BJ (cell line): ENCODE measurements around the gene C1GALT1. TPM values are rescaled to one million over a fixed set of nuclear protein-coding genes. Genes with fewer than 3 reads are reported as not detected.
"Not testable (repeated sequence)": the region's sequence is repeated elsewhere in the genome, so short reads cannot be mapped to it uniquely, and the experiment has no call there.

ENCODE experiments used
- CTCF ChIA-PET: fragments of 350-600 bp; formaldehyde crosslinking; extraction: SDS; loops from one replicate; lab custom pipeline; 2021; ENCODE audit warnings: antibody characterized with exemption, inconsistent platforms; lab: Yijun Ruan, JAX
- POLR2A ChIA-PET: fragments of 300-600 bp; sonication (Branson Sonifier 250); formaldehyde crosslinking; extraction: SDS; loops from one replicate; lab custom pipeline; 2021; ENCODE audit warnings: antibody characterized with exemption; lab: Charles Lee
- DNase-seq: peaks from one replicate; pipeline ENCODE4 v3.0.0-alpha.2; 2011; ENCODE audit warnings: low read depth
- H3K27me3 ChIP-seq: 2 replicates; pipeline ENCODE4 v1.6.0; 2011; ENCODE audit warnings: low read length; ENCODE audit not compliant: control insufficient read depth, insufficient read depth
- H3K36me3 ChIP-seq: 2 replicates; pipeline ENCODE4 v1.5.1; 2011; ENCODE audit warnings: low read length; ENCODE audit not compliant: control insufficient read depth, insufficient read depth
- H3K4me3 ChIP-seq: 2 replicates; pipeline ENCODE4 v1.5.1; 2011; ENCODE audit warnings: low read depth, mild to moderate bottlenecking, control low read depth, low read length
- polyA plus RNA-seq: library from polyadenylated mRNA; depleted of rRNA; stranded (reverse); fragments of >200 nt; gene quantifications from 2 replicates; pipeline ENCODE4 v1.2.3, GENCODE V29; 2011
- TF ChIP-seq, protein P1 (sequence below): IDR thresholded peaks from 2 replicates; pipeline ENCODE4 v1.5.1; 2011; ENCODE audit warnings: low read depth, mild to moderate bottlenecking, control low read depth, inconsistent platforms, low read length, moderate library complexity; ENCODE audit not compliant: insufficient read depth

Gene C1GALT1
- polyA plus RNA-seq, 1 experiment: 7.9 TPM

- no peak overlapping the region for H3K4me3 ChIP-seq
- CTCF ChIA-PET: interaction anchor here (0.6 kb wide), 1 partner anchor 21 kb away, joined by 3 read pairs; no protein-coding TSS in a partner anchor
- DNase-seq: no peak
- POLR2A ChIA-PET: no interaction called here
- H3K27me3 ChIP-seq: no peaks in the 10 kb centered on the region
- H3K36me3 ChIP-seq: no peaks in the 10 kb centered on the region
- TF ChIP-seq, protein P1, sequence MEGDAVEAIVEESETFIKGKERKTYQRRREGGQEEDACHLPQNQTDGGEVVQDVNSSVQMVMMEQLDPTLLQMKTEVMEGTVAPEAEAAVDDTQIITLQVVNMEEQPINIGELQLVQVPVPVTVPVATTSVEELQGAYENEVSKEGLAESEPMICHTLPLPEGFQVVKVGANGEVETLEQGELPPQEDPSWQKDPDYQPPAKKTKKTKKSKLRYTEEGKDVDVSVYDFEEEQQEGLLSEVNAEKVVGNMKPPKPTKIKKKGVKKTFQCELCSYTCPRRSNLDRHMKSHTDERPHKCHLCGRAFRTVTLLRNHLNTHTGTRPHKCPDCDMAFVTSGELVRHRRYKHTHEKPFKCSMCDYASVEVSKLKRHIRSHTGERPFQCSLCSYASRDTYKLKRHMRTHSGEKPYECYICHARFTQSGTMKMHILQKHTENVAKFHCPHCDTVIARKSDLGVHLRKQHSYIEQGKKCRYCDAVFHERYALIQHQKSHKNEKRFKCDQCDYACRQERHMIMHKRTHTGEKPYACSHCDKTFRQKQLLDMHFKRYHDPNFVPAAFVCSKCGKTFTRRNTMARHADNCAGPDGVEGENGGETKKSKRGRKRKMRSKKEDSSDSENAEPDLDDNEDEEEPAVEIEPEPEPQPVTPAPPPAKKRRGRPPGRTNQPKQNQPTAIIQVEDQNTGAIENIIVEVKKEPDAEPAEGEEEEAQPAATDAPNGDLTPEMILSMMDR: no peak
Measured at GRCh38 chr7:7151865-7152264, 30.5 kb upstream of the C1GALT1 start.

DNA sequence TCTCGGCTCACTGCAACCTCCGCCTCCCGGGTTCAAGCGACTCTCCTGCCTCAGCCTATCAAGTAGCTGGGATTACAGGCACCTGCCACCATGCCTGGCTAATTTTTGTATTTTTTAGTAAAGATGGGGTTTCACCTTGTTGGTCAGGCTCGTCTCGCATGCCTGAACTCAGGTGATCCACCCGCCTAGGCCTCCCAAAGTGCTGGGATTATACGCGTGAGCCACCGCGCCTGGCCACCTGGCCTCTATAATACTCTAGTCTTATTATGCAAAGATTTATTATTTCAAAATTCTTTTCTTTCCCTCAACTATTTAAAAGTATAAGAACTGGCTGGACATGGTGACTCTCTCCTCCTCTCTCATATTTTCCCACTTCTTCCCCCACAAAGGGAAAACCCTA, 30.0 kb upstream of the C1GALT1 start:
- H3K36me3 ChIP-seq: no peaks in the 10 kb centered on the region
- H3K4me3 ChIP-seq: no peak overlapping the region
- no peak for DNase-seq
- POLR2A ChIA-PET: no interaction called here
- no peaks in the 10 kb centered on the region for H3K27me3 ChIP-seq
- CTCF ChIA-PET: no interaction called here
- TF ChIP-seq, protein P1: no peak

- H3K4me3 ChIP-seq, DNase-seq, H3K36me3 ChIP-seq, POLR2A ChIA-PET, H3K27me3 ChIP-seq, CTCF ChIA-PET: not testable (repeated sequence)
Measured at GRCh38 chr7:7154355-7154754, 28.0 kb upstream of the C1GALT1 start.

DNA sequence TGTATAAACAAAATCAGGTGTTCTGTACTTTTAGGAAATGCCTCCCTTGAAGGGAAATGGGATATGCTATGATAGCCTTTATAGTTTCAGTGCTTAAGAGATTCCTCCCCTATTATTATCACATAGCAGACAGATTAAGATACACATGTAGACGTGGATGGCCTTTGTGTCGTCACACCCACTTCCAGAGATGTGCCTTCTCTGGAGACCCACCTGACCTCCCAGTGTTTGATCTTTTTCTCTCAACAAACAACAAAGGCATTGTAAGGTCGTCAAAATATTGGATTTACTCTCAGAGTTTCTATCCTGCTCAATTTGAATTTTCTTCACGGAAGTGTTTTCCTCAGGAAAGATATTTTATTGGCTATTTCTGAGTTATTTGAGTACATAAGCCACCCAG, 25.7 kb upstream of the C1GALT1 start:
- POLR2A ChIA-PET: interaction anchor here (0.6 kb wide), 1 partner anchor 25 kb away, joined by 3 read pairs; no protein-coding TSS in a partner anchor
- Histone ChIP-seq H3K4me3 (no peak overlapping the region), H3K27me3 (no peaks in the 10 kb centered on the region), H3K36me3 (no peaks in the 10 kb centered on the region)
- CTCF ChIA-PET: interaction anchor here (0.7 kb wide), 1 partner anchor 27 kb away, joined by 3 read pairs; no protein-coding TSS in a partner anchor
- TF ChIP-seq, protein P1: no peak
- DNase-seq: no peak

DNA sequence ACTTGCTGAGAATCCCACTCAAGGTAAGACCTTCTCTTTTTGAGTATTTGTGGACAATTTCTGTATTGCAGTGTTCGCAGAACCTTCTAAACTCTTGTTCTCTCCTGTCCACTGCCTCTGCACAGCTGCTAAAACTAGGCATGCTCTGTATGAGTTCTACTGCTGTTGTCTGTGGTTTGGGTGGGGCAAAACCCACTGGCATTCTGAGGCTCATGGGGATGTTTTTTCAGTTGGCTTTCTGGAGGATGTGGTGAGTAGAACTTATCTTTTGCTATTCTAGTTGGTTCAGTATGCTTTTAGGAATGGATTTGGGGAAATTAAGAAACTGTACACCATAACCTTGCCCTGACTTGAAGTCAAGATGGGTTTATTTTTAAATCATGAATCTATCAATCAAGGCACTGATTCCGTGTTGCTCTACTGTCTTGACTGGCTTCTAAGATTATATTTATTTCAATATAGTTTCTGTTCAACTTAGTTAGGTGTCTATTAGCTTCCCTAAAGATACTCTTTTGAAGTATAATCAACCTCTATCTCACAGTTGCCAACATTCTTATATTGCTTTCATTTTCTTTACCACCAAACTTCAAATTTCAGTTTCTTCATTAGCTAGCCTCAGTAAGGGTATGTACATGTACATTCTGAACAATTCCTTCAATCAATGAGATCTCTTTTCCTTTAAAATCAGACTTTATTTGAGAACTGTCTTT, 25.0 kb upstream of the C1GALT1 start:
- Histone ChIP-seq H3K36me3 (no peaks in the 10 kb centered on the region), H3K4me3 (peak overlapping the region; percentile 28), H3K27me3 (no peaks in the 10 kb centered on the region)
- peak; percentile 68 for DNase-seq
- ChIA-PET CTCF (interaction anchor here (0.7 to 1.5 kb wide), 3 partner anchors 10 to 28 kb away, joined by 3 to 4 read pairs (median 3); no protein-coding TSS in a partner anchor), POLR2A (interaction anchor here (0.6 kb wide), 1 partner anchor 24 kb away, joined by 3 read pairs; no protein-coding TSS in a partner anchor)
- TF ChIP-seq, protein P1: no peak
